ENCODE measurements around the gene TSC2. TPM values are rescaled to one million over a fixed set of nuclear protein-coding genes. Genes with fewer than 3 reads are reported as not detected.

The TSC2 gene
- total RNA-seq = 47.3 and 66.4 TPM in 2 replicates

GRCh38 chr16:2047330-2048115, at the start of gene TSC2, which contains the start of gene NTHL1:
TSC2 (plus strand) TSS chr16:2047985; CDS start chr16:2048616, 631 bp downstream.
NTHL1 (minus strand) TSS chr16:2047834; CDS start chr16:2047823, 11 bp downstream.

GRCh38 chr16:2009791-2010510, 37.8 kb upstream of the TSC2 start, which contains the start of gene ZNF598:
ZNF598 (minus strand) TSS chr16:2009821.

GRCh38 chr16:2019518-2019920, 28.3 kb upstream of the TSC2 start, which contains the start of gene NPW:
NPW (plus strand) TSS chr16:2019785.

GRCh38 chr16:2026461-2027023, 21.2 kb upstream of the TSC2 start, which contains the start of gene NHERF2:
NHERF2 (plus strand) TSS chr16:2026902; CDS start chr16:2027006, 104 bp downstream.

GRCh38 chr16:2135770-2136490, 88.1 kb downstream of the TSC2 start, which contains the start of gene PKD1:
PKD1 (minus strand) TSS chr16:2135898; CDS start chr16:2135689, 209 bp downstream.

Other genes with a start within 250 kb of the TSC2 start
- gene HAGH, start 221.2 kb upstream of the TSC2 start, total RNA-seq = 66.8 and 85.2 TPM in 2 replicates
- 35.6 and 42.2 TPM in 2 replicates for gene FAHD1, start 220.8 kb upstream of the TSC2 start, total RNA-seq
- 0.18 TPM in 1 of 2 replicates, not detected in the other for gene MEIOB, start 175.8 kb upstream of the TSC2 start, total RNA-seq
- not detected in 2 replicates for gene HS3ST6, start 129.6 kb upstream of the TSC2 start, total RNA-seq
- gene MSRB1, start 104.8 kb upstream of the TSC2 start, total RNA-seq = 11.8 and 13.7 TPM in 2 replicates
- not detected in 2 replicates for gene RPL3L, start 93.3 kb upstream of the TSC2 start, total RNA-seq
- gene NDUFB10, start 88.4 kb upstream of the TSC2 start, total RNA-seq = 216 and 235 TPM in 2 replicates
- gene RPS2, start 83.2 kb upstream of the TSC2 start, total RNA-seq = 2,750 and 3,500 TPM in 2 replicates
- not detected in 2 replicates for gene RNF151, start 81.1 kb upstream of the TSC2 start, total RNA-seq
- 45.9 and 50.2 TPM in 2 replicates for gene TBL3, start 75.9 kb upstream of the TSC2 start, total RNA-seq
- 0.32 TPM in 1 of 2 replicates, not detected in the other for gene NOXO1, start 66.5 kb upstream of the TSC2 start, total RNA-seq
- 16.2 and 45.2 TPM in 2 replicates for gene GFER, start 63.8 kb upstream of the TSC2 start, total RNA-seq
- gene SYNGR3, start 58.0 kb upstream of the TSC2 start, total RNA-seq = 5.2 and 6.6 TPM in 2 replicates
- 29.2 and 39.2 TPM in 2 replicates for gene ZNF598, start 38.2 kb upstream of the TSC2 start, total RNA-seq
- 1.6 TPM in 1 of 2 replicates, not detected in the other for gene NPW, start 28.2 kb upstream of the TSC2 start, total RNA-seq
- 116 and 122 TPM in 2 replicates for gene NHERF2, start 21.1 kb upstream of the TSC2 start, total RNA-seq
- 14.4 and 34.5 TPM in 2 replicates for gene NTHL1, start 151 bp upstream of the TSC2 start, total RNA-seq
- gene PKD1, start 87.9 kb downstream of the TSC2 start, total RNA-seq = 150 and 153 TPM in 2 replicates
- gene RAB26, start 100.6 kb downstream of the TSC2 start, total RNA-seq = not detected in 2 replicates
- gene TRAF7, start 107.8 kb downstream of the TSC2 start, total RNA-seq = 49.9 and 67.0 TPM in 2 replicates
- under 0.01 and 0.54 TPM in 2 replicates for gene CASKIN1, start 148.6 kb downstream of the TSC2 start, total RNA-seq
- 39.5 and 45.2 TPM in 2 replicates for gene MLST8, start 157.5 kb downstream of the TSC2 start, total RNA-seq
- gene BRICD5, start 162.9 kb downstream of the TSC2 start, total RNA-seq = 0.49 and 2.5 TPM in 2 replicates
- 7.6 and 12.6 TPM in 2 replicates for gene PGP, start 166.9 kb downstream of the TSC2 start, total RNA-seq
- gene E4F1, start 175.6 kb downstream of the TSC2 start, total RNA-seq = 19.9 and 34.7 TPM in 2 replicates
- gene DNASE1L2, start 188.5 kb downstream of the TSC2 start, total RNA-seq = 1.1 and 2.2 TPM in 2 replicates
- gene ECI1, start 203.6 kb downstream of the TSC2 start, total RNA-seq = 48.2 and 50.4 TPM in 2 replicates
- gene RNPS1, start 220.1 kb downstream of the TSC2 start, total RNA-seq = 125 and 144 TPM in 2 replicates